NCI-H1436 (cell line): ENCODE data around the gene CLSTN1.
A peak's percentile ranks its signal among the peaks of the same experiment; 100 is the strongest.
"Not testable (repeated sequence)": the region's sequence is repeated elsewhere in the genome, so short reads cannot be mapped to it uniquely, and the experiment has no call there.

Experiments used
- DNase-seq: peaks from one replicate; lab custom pipeline; 2025; lab: John Stamatoyannopoulos, UW

CLSTN1 gene

DNA sequence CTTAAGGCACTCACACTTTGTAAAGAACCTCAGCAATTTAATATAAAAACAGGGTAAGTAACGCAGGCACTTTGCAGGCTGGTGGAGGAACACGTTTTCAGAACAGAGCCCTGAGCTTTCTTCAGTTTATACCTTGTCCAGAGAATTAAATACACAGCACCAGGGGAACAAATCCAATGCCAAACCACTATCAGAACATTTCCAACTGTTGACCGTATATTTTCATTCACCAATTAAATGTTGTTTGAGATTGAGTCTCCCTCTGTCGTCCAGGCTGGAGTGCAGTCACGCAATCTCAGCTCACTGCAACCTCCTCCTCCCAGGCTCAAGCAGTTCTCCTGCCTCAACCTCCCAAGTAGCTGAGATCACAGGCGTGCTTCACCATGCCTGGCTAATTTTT is 29.7 kb downstream of the CLSTN1 start:
- DNase-seq: no peak

DNA sequence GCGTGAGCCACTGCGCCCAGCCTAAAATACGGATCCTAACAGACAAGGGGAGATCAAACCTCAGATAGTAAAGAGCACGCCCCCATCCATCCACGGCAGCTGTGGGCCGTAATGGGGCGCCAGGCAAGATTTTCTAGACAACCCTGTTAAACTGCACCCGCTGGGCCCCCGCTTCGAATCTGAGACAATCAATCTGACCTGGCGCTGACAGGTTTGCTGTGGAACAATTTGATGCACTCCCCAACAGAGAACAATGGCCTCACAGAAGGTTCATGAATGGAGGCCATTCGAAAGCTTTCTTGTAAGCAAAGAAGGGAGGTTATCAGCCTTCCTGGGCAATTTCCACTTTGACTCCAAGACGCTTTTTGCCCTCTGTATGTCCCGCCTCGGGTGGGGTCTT is 30.5 kb downstream of the CLSTN1 start:
- no peak for DNase-seq

DNA sequence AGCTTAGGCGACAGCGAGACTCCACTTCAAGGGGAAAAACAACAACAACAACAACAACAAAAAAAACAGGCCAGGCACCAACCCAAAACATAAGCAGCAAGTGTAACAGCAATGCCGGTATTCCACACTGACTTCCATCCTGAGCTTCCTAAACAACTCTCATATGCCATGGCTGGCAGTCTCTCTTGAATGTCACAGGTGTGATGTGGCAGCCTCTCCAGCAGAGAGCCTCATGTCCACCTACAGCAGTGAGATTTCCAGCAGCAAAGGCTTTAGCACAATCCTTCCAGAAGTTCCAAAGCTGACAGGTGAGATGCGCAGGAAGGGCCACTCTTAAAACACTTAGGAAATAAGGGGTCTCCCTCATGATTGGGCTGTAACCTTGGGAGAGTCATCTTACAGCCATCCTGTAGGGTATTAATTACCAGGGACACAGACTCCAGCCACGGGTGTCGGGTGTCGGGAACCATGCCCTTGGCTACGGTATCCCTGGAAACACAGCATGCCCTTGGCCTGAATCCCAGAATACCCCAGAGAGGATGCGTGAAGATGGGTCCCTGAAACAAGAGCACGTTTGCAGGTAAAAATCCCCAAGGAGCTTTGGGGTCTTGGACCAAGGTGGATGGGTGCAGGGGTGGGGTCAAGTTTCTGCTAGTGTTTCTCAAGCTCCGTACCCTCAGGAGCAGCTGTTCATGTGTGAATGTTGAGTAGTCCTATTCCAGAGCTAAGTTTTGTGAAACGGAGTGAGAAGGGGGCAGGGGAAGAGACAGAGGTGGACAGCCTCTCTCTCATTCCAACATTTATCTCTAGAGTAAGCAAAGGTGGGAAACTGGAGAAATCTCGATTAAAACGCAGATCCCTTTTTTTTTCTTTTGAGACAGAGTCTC is 31.4 kb downstream of the CLSTN1 start:
- DNase-seq: peak; percentile 41

DNA sequence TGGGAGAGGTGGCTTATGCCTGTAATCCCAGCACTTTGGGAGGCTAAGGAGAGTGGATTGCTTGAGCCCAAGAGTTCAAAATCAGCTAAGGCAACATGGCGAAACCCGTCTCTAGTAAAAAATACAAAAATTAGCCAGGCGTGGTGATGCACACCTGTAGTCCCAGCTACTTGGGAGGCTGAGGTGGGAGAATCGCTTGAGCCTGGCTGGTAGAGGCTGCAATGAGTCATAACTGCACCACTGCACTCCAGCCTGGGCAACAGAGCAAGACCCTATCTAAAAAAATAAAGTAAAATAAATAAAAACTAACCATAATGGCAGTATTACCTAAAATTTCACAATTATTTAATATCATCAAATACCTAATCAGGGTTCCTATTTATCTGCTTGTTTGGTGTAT is 34.1 kb downstream of the CLSTN1 start:
- not testable (repeated sequence) for DNase-seq

DNA sequence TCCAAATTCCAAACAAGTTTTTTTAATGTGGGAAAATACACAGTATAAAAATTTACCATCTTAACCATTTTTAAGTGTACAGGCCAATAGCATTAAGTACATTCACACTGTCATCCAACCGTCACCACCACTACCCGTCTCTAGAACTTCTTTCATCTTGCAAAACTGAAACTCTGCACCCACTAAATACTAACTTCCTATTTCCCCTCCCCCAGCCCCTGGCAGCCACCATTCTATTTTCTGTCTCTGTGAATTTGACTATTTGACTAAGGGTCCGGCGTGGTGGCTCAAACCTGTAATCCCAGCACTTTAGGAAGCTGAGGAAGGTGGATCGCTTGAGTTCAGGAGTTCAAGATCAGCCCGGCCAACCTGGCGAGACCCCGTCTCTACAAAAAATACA is 36.1 kb downstream of the CLSTN1 start:
- no peak for DNase-seq

DNA sequence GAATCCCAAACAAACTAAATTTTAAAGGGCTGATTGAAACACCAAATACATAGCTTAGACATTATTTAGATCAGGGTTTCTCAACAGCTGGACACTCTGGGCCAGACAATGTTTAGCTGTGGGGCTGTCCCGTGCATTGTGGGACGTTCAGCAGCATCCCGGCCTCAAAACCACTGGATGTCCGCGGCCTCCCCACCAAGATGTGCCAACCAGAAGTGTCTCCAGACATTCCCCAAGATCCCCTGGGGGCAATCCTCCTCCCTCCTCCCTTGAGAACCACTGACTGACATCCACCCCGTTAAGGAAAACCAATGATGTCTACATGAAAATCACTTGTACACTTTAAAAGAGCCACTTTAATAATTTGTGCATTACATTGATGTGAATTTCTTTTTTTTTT is 38.4 kb downstream of the CLSTN1 start:
- no peak for DNase-seq

DNA sequence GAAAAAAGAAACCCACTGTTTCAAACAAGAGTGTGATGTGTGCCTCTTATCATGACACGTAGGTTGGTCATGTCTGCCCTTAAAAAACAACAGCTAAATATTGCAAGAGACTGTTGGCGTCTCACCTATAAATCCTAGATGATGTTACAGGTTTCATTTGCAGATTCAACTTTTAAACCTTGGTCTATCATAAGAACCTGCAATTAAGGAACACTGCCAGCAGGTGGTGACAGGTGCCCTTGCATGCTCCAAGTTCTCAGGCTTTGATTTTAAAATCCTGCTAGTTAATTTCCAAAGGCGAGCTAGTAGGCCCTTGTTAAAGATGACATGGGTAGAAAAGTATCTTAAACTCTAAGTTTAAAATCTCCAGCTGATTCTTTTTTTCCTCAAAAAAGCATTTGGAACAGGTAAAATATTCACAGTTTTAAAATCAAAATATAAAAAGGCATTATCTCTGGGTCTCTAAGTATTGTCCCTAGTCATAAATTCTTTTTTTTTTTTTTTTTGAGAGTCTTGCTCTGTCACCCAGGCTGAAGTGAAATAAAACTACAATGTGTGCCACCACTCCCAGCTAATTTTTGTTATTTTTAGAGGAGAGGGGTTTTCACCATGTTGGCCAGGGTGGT is 39.1 kb downstream of the CLSTN1 start:
- DNase-seq: peak; percentile 21

DNA sequence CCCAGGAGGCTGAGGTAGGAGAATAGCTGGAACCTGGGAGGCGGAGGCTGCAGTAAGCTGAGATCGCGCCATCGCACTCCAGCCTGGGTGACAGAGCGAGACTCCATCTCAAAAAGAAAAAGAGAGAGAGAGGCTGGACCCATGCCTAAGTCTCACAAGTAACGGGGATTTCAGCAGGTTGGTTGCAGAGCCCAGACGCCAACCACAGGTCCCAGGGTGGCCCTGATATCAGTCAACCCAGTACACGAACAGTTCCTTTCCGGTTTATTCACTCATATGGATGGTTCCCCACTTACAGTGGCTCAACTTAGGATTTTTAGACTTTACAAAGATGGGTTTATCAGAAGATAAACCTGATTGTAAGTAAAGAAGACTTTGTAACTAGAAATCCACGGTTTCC is 40.9 kb downstream of the CLSTN1 start:
- no peak for DNase-seq

DNA sequence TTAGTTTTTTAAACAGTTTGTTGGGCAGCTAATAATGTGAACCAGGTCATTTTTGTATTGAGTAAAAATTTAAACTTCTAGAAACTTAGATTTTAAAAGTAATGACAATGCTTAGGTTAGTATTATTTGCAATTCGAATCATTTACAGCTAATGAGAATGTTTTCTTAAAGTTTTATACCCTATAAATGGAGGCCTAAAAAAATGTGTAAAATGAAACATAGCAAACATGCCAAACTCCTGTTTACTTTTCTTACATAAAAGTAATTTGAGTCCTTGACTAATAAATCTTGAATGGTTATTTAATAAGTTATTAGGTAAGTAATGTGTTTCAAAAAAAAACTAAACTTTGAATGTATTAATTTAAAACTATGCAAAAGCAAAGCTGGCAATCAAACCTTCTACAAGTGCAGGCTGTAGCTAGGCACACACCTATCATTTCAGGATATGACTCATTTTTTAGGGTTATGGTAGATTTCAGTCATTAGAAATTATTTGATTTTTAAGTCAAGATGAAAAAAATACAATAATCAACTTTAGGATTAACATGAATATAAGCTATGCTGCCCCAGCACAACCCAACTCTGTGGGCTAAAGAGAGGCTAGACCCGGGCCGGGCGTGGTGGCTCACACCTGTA is 41.5 kb downstream of the CLSTN1 start:
- DNase-seq: no peak

DNA sequence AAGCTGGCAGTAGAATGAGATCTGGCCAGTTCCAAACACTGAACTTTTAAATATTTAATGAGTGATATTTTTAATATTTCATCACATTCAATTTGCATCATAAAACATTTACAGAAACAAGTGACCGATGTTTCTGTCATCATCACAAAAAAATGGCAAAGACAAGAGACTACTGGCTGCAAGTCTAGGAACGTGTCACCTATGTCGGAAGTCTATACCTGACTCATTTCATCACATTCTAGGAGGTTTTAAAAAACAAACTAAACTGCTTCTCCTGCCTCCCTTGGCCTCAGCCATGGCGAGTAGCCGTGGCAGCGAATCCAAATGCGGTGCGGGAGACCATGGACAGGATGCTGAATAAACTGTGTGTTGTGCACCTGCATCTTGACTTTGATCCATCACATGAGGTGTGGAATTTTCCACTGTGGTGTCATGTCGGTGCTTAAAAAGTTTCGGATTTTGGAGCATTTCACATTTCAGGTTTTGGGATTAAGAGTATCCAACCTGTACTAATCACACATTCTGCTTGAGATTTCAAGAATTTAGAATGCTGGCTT is 43.1 kb downstream of the CLSTN1 start:
- DNase-seq: no peak

DNA sequence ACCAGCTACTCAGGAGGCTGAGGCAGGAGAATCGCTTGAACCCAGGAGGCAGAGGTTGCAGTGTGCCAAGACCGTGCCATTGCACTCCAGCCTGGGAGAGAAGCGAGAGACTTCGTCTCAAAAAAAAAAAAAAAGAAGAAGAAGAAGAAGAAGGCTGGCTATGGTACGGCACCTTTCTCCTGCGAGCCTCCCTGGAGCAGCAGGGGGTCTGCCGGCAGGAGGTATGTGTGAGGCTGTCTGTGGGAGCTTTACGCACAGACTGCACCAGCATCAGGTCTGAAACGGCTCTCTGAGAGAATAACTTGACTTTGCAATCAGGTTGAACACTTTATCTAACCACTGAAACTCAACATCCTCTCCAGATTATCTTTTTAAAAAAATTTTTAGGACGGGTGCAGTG is 44.9 kb downstream of the CLSTN1 start:
- no peak for DNase-seq

DNA sequence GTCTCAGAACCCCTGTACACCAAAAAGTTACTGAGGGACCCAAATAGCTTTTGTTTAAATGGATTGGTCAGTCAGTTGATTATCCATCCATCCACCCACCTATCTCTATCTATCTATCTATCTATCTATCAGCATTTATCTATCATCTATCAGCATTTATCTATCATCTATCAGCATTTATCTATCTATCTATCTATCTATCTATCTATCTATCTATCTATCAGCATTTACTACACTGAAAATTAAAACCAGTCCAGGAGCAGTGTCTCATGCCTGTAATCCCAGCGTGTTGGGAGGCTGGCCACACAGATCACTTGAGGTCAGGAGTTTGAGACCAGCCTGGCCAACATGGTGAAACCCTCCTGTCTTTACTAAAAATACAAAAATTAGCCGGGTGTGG is 47.1 kb downstream of the CLSTN1 start:
- no peak for DNase-seq

DNA sequence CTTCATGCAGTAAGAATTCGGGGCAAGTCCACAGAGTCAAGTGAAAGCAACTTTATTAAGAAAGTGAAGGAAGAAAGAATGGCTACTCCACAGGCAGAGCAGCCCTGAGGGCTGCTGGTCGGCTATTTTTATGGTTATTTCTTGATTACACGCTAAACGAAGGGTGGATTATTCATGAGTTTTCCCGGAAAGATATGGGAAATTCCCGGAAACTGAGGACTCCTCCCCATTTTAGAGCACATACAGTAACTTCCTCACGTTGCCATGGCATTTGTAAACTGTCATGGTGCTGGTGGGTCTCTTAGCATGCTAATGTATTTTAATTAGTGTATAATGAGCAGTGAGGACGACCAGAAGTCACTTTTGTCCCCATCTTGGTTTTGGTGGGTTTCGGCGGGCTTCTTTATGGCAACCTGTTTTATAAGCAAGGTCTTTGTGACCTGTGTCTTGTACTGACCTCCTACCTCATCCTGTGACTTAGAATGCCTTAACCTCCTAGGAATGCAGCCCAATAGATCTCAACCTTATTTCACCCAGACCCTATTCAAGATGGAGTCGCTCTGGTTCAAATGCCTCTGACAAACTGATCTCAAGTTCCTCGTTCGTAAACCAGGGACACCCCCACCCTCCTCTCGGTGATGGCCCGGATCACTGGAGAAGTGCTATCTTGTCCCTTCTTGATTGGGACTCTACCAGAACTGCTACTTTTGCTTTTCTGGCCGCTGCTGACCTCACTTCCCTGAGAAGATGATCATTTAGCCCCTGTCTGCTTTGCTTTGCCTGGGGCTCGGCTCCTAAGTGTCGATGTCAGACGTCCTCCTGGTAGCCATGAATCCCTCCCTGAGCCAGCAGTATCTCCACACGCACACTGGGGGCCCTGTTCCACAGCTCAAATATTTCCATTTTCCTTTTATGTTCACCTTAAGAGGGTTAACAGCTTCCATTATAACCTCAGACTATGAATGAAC is 48.8 kb downstream of the CLSTN1 start:
- no peak for DNase-seq

DNA sequence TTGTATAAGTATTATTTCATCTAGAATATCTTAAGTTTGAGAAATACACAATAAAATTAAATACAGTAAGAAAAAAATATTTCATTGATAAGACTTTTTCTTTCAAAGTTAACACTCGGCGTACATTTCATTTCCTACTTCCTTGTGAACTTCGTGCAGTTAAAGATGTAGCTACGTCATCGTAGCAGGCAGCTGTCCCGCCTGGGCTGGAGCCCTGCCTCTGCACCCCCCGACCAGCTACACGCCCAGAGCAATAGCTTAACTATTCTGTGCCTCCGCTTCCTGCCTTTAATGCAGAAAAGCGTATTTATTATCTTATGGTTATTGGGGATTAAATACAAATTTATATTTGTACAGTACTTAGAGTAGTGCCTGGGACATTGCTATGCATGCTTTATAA is 53.5 kb downstream of the CLSTN1 start:
- no peak for DNase-seq

DNA sequence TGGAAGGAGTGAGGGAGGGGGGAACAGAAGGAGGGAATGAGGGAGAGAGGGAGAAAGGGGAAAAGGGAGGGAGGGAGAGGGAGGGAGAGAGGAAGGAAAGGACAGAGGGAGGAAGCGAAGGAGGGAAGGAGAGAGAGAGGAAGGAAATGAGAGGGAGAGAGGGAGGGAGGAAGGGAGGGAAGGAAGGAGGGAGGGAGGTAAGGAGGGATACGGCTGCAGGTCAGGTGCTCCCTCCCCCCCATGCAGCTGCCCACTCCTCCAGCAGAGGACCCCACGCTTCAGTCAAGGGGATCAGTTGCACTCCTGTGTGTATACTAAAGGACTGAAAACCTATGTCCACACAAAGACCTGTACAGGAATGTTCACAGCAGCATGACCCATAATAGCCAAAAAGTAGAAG is 54.8 kb downstream of the CLSTN1 start:
- no peak for DNase-seq

DNA sequence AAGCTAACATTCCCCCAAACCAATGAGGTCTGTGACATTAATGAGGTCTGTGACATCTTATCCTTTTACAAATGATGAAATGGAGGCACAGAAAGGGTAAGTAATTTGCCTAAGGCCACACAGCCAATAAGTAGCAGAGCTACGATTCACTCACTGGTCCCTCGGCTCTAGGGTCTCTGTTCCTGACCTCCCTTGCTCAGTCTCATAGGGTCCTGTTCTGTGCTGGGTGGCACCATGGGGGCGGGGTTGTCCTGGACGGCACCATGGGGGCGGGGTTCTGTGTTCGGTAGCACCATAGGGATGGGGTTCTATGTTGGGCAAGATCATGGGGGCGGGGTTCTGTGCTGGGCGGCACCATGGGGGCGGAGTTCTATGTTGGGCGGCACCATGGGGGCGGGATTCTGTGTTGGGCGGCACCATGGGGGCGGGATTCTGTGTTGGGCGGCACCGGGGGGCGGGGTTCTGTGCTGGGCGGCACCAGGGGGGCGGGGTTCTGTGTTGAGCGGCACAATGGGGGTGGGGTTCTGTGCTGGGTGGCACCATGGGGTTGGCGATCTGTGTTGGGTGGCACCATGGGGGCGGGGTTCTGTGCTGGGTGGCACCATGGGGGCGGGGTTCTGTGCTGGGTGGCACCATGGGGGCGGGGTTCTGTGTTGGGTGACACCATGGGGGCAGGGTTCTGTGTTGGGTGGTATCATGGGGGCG is 55.6 kb downstream of the CLSTN1 start:
- peak; percentile 16 for DNase-seq

DNA sequence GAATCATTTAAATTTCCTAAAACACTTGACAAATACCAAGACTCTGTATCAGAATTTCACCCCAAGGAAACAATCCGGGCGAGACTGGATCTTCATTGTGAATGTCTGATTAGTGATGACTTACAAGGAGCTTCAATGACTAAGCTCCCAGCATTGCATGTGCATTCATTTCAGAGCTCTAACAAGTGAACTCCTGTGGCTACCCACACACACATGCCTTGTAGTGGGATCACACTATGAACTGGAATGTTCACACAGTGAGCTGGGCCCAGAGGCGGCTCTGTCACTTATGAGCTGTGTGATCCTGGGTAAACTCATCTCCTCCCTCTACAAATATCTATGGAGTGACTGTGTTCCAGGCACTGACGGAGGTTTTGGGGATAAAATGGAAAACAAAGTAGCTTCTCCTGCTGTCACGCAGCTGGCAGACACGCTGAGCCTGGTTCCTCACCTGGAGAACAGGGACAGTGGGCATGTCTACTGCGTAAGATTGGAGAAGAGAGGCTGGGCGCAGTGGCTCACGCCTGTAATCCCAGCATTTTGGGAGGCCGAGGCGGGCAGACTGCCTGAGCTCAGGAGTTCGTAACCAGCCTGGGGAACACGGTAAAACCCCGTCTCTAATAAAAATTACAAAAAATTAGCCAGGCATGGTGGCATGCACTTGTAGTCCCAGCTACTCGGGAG is 56.9 kb downstream of the CLSTN1 start:
- DNase-seq: no peak

DNA sequence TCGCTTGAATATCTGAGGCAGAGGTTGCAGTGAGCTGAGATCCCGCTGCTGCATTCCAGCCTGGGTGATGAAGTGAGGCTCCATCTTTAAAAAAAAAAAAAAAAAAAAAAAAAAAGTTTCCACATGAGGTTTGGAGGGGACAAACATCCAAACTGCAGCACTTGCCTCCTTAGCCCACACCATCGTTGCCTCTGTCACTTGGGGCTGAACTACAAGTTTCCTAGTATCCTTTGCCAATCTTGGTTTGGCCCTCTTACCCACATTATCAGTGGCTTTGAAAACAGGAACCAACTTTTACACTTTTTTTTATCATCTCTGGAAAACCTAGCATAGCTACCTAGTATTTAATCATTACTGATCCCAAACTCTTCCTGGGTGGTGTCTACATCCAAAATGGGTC is 59.2 kb downstream of the CLSTN1 start:
- DNase-seq: no peak

DNA sequence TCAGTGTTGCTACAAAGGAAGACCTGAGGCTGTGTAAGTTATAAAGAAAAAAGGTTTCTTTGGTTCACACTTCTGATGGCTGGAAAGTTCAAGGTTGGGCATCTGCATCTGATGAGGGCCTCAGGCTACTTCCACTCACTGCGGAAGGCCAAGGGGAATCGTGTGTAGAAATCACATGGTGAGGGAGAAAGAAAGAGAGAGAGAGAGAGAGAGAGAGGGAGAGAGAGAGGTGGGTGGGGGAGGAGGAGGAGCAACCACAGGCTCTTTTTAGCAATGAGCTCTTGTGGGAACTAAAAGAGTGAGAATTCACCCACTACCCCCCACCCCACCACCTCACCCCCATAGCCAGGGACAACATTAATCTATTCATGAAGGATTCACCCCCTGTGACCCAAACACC is 59.9 kb downstream of the CLSTN1 start:
- no peak for DNase-seq

DNA sequence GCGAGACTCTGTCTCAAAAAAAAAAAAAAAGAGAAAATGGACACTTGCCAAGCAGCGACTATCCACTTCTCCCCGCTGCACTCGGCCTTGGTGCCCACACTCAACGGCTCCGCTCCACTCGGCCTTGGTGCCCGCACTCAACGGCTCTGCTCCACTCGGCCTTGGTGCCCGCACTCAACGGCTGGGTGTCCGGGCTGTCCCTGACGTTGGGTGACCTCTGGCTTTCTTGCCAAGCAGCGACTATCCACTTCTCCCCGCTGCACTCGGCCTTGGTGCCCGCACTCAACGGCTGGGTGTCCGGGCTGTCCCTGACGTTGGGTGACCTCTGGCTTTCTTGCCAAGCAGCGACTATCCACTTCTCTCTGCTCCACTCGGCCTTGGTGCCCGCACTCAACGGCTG is 61.3 kb downstream of the CLSTN1 start:
- DNase-seq: not testable (repeated sequence)
